K562 (cell line): ENCODE results near the gene ABCA4. TPM values are rescaled to one million over a fixed set of nuclear protein-coding genes. Genes with fewer than 3 reads are reported as not detected.

Experiments
- CHD7 ChIP-seq: fragments of 200-600 bp; sonication (generic); IDR thresholded peaks from one replicate; pipeline ENCODE4 v1.6.1; 2012; ENCODE audit warnings: mild to moderate bottlenecking, low read depth, low read length, inconsistent platforms
- MAFK ChIP-seq: IDR thresholded peaks from 2 replicates; pipeline ENCODE4 v1.6.1; 2011; ENCODE audit warnings: low read length, improper control_type of control experiment
- NRF1 ChIP-seq, 2 experiments: fragments of 450-650 bp; IDR thresholded peaks in 1 of 2; conservative IDR thresholded peaks in 1 of 2; 2 replicates each; pipeline ENCODE4 v1.6.1; 2014; ENCODE audit warnings: mild to moderate bottlenecking in 2 of 2
- POLR2G ChIP-seq: fragments of 200-400 bp; formaldehyde crosslinking; IDR thresholded peaks from 2 replicates; pipeline ENCODE4 v1.6.1; 2017; ENCODE audit warnings: low read depth, mild to moderate bottlenecking, antibody characterized with exemption, low read length, moderate library complexity
- YBX1 ChIP-seq: fragments of 450-650 bp; IDR thresholded peaks from 2 replicates; pipeline ENCODE4 v1.7.1; 2016; ENCODE audit warnings: mild to moderate bottlenecking
- ZC3H4 ChIP-seq: sonication (generic); formaldehyde crosslinking; IDR thresholded peaks from 2 replicates; pipeline ENCODE4 v1.9.0; 2021; ENCODE audit warnings: missing genetic modification reagents, borderline replicate concordance
- ZKSCAN3 ChIP-seq: fragments of 250-450 bp; sonication (Bioruptor Pico); IDR thresholded peaks from 2 replicates; pipeline ENCODE4 v1.4.0; 2020
- ZNF12 ChIP-seq: sonication (generic); formaldehyde crosslinking; IDR thresholded peaks from 2 replicates; pipeline ENCODE4 v1.4.0; 2020; ENCODE audit warnings: mild to moderate bottlenecking, missing genetic modification reagents
- polyA plus RNA-seq, 8 experiments: library from polyadenylated mRNA; depleted of rRNA in 4 of 8; stranded (reverse) in 5 of 8; unstranded in 3 of 8; fragments of >200 nt; fragmentation: Nextera tagmentation in 2 of 8; fragmentation: Illumina TruSeq in 1 of 8; extraction: Ambion mirVana in 2 of 8; extraction: Trizol in 1 of 8; gene quantifications; 2 replicates each; pipeline versions ENCODE4 v1.2.1 to v1.2.3, GENCODE V29; 2011 to 2014; ENCODE audit warnings: inconsistent platforms in 1 of 8, missing spikeins in 1 of 8
- total RNA-seq, 7 experiments: library from RNA; depleted of rRNA in 6 of 7; stranded (reverse); fragments of >200 nt in 6 of 7; fragmentation: Illumina TruSeq in 2 of 7; extraction: Trizol in 2 of 7; gene quantifications; 2 replicates each; pipeline versions ENCODE4 v1.2.1 to v1.2.3, GENCODE V29; 2011 to 2021; ENCODE audit warnings: low replicate concordance in 1 of 7

The ABCA4 gene
- total and polyA plus RNA-seq, 9 of the 15 experiments (the other 6 are each of a cell fraction or from before 2014, with no cell fraction given) = 0.01 to 0.04 TPM; not detected in 7

- TF ChIP-seq CHD7 (no peak), ZNF12 (CRISPR knock-in tag) (no peak), ZKSCAN3 (no peak), YBX1 (no peak), ZC3H4 (CRISPR knock-in tag) (no peak), POLR2G (no peak), MAFK (no peak), NRF1 (conservative IDR thresholded peaks at IDR 0.05 in 1 of 2, IDR thresholded peaks at IDR 0.05 in 1 of 2) (no peak)
Measured at GRCh38 chr1:94050254-94050653, 70.7 kb downstream of the ABCA4 start (continued).
